Measurements from ENCODE around the gene CRACR2A.

Gene CRACR2A

DNA sequence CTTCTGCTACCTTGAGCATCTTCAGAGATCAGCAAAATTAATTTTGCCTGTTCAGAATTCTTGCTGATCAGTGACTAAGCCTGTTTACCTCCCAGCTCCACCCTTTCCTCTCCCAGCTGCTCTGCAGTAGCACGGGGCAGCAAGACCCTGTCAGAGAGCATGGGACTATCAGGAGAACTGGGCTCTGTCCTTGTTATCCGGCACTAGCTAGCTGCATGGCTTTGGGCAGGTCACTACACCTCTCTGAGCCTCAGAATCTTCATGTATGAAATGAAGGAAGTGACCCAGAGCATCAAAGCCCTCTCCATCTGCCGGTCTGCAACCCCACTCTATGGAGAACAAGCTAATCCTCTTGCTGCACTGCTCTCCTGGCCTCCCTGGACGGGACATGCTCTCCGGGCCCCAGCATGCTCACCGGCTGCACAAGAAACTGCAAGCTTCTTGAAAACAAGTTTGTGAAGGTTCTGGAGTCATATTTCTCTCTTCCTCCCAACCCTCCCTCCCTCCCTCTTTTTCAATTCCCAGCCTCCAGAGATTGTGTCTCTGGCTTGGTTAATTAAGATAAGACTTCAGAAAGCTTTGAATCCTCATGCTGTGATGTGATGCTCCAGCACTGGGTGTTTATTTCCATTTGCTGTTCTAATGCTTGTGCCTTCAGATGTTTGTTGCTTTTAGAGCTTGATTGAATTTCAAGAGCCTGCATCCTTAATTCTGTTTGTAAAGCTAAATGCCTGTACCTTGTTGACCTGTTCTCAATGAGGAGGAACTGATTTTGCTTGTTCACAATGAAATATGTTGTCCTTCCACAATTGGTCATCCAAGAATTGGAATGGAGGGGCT lies 101.1 kb downstream of the CRACR2A start:
- DNase-seq (ENCODE audit: low read depth in 2 of 2), result no peak

GRCh38 chr12:3647504-3647903 lies 105.4 kb downstream of the CRACR2A start:
- no peak for DNase-seq (ENCODE audit: low read depth in 2 of 2)

GRCh38 chr12:3646561-3647241 lies 106.2 kb downstream of the CRACR2A start:
- DNase-seq (ENCODE audit: low read depth in 2 of 2), result no peak

DNA sequence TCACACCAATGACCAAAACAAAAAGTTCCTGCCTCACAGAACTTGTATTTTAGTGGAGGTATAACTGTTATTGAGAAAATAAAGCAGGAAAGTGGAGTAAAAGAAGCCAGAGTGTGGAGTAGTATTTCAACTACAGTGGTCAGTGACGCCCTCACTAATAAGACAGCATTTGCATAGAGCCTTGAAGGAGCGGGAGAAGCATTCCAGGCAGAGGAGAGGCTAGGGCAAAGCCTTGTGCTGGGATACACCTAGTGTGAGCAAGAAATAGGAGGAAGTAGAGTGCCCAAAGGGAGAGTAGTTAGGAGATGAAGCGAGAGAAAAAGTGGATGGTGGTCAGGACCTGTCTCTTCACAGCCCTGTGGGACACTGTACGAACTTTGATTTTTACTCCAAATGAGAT lies 107.8 kb downstream of the CRACR2A start:
- no peak for DNase-seq (ENCODE audit: low read depth in 2 of 2)

DNA sequence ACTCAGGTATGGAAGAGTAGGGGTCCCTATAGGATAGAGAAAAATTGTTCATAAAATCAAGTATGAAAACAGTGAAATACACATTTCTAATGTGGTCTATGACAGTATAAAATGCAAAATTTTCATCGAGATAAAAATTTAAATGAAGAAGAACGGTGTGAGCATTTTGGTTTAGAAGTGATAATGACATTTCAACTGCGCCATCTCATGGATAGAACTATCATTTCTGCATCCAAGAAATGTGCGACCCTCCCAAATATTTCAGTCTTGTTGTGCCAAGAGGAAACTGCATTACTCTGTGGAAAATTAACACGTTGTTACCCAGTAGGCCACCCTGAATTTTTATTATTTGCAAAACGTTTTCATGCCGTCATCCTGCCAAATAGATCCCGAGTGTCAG lies 108.8 kb downstream of the CRACR2A start:
- no peak for DNase-seq (ENCODE audit: low read depth in 2 of 2)

DNA sequence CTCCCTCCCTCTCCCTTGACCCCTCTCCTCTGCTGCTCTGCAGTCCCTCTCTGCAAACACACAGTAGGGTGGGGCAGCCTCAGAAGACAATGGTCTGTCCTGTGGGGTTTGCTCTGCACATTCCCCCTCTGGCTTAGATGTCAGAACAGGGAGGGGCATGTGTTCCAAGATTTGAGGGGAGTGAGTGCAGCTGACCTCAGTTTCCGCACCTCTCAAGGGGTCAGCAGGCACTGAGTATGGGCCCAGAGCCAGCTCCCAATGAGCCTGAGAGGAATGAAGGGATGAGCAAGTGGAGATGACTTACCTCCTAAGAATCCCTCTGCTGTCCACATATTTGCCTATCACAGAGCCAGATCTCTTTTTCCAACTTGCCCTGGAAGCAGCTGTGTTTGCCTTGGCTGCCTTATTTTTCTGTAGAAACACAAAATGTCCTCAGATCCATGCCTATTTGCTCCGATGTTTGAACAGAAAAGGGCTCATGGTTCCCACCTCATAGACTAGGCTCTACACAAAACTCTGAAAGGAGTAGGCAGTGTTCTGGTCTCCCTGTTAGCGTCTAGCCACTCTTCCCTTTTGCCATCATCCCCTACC lies 111.4 kb downstream of the CRACR2A start:
- no peak for DNase-seq (ENCODE audit: low read depth in 2 of 2)

DNA sequence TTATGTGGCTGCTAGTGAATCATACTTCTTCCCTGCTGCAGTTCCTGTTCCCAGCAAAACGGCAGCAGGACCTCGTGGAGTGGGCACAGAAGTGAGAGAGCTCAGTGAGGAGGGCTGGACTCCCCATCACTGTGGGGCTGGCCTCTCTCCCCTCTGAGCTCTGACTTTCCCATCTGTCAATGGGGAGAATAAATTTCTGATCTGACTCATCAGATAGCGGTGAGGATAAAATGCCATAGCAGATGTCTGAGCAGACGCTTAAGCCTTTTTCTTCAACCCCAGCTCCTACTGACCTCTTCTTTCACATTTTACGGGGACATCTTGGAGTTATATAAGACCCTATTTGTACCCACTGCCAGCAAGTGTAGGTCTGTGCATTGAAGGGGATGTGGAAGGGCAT lies 116.6 kb downstream of the CRACR2A start:
- no peak for DNase-seq (ENCODE audit: low read depth in 2 of 2)

- DNase-seq (ENCODE audit: low read depth in 2 of 2), result no peak
Measured at GRCh38 chr12:3634348-3634747, 118.6 kb downstream of the CRACR2A start.

DNA sequence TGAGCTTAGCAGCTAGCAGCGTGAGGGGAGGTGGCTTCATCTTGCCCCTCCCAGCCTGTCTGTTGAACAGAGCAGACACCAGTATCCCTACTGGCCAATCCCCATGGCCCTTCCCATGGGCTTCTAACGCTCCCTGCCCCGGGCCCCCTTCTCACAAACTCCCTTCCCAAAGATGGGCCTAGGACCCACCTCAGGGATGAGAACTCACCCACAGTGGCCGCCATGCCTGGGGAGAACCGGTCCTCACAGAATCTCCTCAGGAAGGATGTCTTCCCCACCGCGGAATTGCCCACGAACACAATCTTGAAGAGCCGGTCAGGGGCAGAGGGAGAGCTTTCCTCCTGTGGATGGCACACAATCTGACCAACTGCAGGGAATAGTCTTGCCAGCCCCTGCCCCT lies 119.5 kb downstream of the CRACR2A start:
- no peak for DNase-seq (ENCODE audit: low read depth in 2 of 2)

DNA sequence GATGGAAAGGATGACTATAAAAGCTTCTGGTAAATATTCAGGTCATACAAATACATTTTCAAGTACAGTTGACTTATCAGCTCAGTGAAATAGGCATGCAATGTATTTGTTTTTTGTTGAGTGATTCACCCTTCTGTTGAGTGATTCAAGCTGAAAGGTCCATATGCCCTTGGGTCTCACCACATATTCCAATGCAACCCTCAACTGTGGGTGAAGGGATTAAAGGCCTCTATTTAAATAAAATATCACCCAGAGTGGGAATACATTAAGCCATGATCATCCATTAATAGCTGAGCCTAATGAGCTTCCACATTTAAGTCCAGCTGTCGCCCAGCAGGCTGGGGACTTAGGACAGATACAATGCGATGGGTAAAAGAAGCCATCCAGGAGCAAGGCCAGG lies 120.2 kb downstream of the CRACR2A start:
- no peak for DNase-seq (ENCODE audit: low read depth in 2 of 2)

DNA sequence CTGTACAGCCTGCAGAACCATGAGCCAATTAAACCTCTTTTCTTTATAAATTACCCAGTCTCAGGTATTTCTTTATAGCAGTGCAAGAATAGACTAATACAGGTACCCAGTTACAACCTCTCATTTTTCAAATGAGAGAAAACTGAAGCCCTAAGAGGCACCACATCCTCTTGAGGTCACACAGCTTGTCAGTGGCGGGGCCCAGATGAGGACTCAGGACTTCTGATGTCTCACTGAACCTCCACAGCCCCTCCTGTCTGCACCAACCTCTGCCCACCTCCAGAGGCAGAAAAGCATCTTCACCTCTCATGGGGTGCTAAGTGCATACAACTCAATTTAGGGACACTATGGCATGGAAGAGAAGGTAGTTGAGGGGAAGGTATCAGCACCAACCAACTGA lies 120.7 kb downstream of the CRACR2A start:
- DNase-seq (ENCODE audit: low read depth in 2 of 2), result no peak

DNA sequence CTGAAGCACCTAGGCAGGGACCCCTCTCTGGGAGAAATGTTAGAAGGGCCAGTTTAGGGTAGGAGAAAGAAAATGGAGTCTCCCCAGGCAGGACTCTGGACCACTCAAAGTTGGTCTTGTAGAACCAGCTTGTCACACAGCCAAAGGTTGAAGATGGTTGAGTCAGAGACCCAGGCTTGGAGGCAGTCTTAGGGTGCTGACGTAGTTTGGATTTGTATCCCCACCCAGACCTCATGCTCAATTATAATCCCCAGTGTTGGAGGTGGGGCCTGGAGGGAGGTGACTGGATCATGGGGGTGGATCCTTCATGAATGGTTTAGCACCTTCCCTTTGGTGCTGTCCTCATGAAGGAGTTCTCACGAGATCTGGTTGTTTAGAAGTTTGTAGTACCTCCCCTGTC lies 121.2 kb downstream of the CRACR2A start:
- DNase-seq (ENCODE audit: low read depth in 2 of 2), result no peak

DNA sequence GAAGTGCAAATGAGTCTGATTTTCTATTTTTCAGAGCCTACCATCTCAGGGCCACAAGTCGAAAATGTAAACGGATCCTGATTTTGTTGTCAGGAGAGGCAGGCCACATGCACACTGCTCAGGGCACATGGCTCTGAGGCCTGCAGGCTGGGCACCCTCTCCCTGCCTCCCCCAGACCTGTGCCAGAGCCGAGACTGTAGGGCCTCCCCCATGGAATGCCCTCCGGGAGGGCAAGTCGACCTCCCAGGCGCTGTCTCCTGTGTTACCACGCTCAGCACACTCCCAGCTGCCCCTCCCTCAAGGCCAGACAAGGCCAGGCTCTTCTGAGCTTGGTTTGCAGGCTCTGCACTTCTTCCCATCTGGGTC lies 121.7 kb downstream of the CRACR2A start:
- no peak for DNase-seq (ENCODE audit: low read depth in 2 of 2)

GRCh38 chr12:3630621-3631271 lies 122.2 kb downstream of the CRACR2A start:
- DNase-seq (ENCODE audit: low read depth in 2 of 2), result no peak

GRCh38 chr12:3630111-3630510 lies 122.8 kb downstream of the CRACR2A start:
- no peak for DNase-seq (ENCODE audit: low read depth in 2 of 2)

GRCh38 chr12:3629057-3629830 lies 123.7 kb downstream of the CRACR2A start:
- DNase-seq (ENCODE audit: low read depth in 2 of 2), result no peak

DNA sequence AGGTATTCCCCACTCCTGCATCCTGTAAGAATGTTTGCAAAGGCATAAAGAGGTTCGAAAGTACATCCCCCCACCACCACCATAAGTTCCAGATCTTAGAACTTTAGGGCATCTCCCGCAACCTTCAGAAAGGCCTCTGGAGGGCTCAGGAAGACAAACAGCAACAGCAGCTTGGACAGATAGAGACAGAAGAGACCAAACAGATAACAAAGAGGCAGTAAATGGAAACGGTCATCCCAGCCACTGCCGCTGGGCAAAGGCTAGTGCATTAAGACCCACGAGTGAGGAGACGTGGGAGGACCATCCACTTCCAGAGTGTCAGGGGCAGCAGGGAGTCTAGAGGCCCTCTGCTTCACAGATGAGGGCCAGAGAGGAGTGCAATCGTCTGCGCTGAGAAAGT lies 124.3 kb downstream of the CRACR2A start:
- no peak for DNase-seq (ENCODE audit: low read depth in 2 of 2)

- DNase-seq (ENCODE audit: low read depth in 2 of 2), result no peak
Measured at GRCh38 chr12:3627336-3627735, 125.6 kb downstream of the CRACR2A start.

- no peak for DNase-seq (ENCODE audit: low read depth in 2 of 2)
Measured at GRCh38 chr12:3624273-3624672, 128.6 kb downstream of the CRACR2A start.

- DNase-seq (ENCODE audit: low read depth in 2 of 2), result no peak
Measured at GRCh38 chr12:3622822-3623690, 129.9 kb downstream of the CRACR2A start.

Data from stimulated activated CD4-positive, alpha-beta T cell treated with anti-CD3 and anti-CD28 coated beads, Interleukin-1b, Interleukin-23, amount 100 ng/mL, for 1 hour (primary cell).